G401 (cell line): ENCODE data around the gene TAF6L. TPM values are rescaled to one million over a fixed set of nuclear protein-coding genes. Genes with fewer than 3 reads are reported as not detected.
"Not testable (repeated sequence)": the region's sequence is repeated elsewhere in the genome, so short reads cannot be mapped to it uniquely, and the experiment has no call there.

Source experiments
- DNase-seq: peaks from one replicate; pipeline ENCODE4 v3.0.0-alpha.2; 2015; ENCODE audit warnings: low spot score
- in situ Hi-C: cut with HindIII; loops from 2 replicates; pipeline ENCODE4 v1.10.0; 2016; ENCODE audit warnings: low sequenced_read_pairs, mixed read lengths
- total RNA-seq: library from RNA; depleted of rRNA; stranded (reverse); fragments of >200 nt; shearing (Covaris generic); gene quantifications from 2 replicates; pipeline ENCODE4 v1.2.3, GENCODE V29; 2014; rRNA removed

Gene TAF6L
- total RNA-seq: 38.3 and 55.0 TPM in 2 replicates

- in situ Hi-C loops: no loop called here
Measured at GRCh38 chr11:62771144-62772021, at the start of gene TAF6L. Gene TAF6L, plus strand, starts transcription at chr11:62771396. Its CDS starts 4,388 bp downstream, at chr11:62775784.

GRCh38 chr11:62721994-62722393, 49.2 kb upstream of the TAF6L start:
- DNase-seq: no peak
- in situ Hi-C loops: no loop called here

More at GRCh38 chr11:62771144-62772021, at the start of gene TAF6L:
- peak; percentile 99 for DNase-seq

- DNase-seq: peak; percentile 77
- in situ Hi-C loops: no loop called here
Measured at GRCh38 chr11:62724171-62724570, 47.0 kb upstream of the TAF6L start.

- in situ Hi-C loops: no loop called here
- no peak for DNase-seq
Measured at GRCh38 chr11:62725646-62726045, 45.5 kb upstream of the TAF6L start.

- no peak for DNase-seq
- in situ Hi-C loops: no loop called here
Measured at GRCh38 chr11:62726156-62726914, 44.9 kb upstream of the TAF6L start.

- in situ Hi-C loops: no loop called here
- peak; percentile 32 for DNase-seq
Measured at GRCh38 chr11:62726915-62727164, 44.4 kb upstream of the TAF6L start.

- DNase-seq: peak; percentile 98
- in situ Hi-C loops: no loop called here
Measured at GRCh38 chr11:62727165-62727871, 43.9 kb upstream of the TAF6L start, which contains the start of gene HNRNPUL2. Gene HNRNPUL2, minus strand, starts transcription at chr11:62727457. Its CDS starts 301 bp downstream, at chr11:62727156.

- in situ Hi-C loops: no loop called here
- DNase-seq: peak; percentile 97
Measured at GRCh38 chr11:62727872-62728170, 43.4 kb upstream of the TAF6L start.

- peak; percentile 94 for DNase-seq
- in situ Hi-C loops: no loop called here
Measured at GRCh38 chr11:62728171-62728988, 42.8 kb upstream of the TAF6L start, which contains the start of gene TTC9C. Gene TTC9C, plus strand, starts transcription at chr11:62728486. Its CDS starts 363 bp downstream, at chr11:62728849.

GRCh38 chr11:62730076-62730475, 41.1 kb upstream of the TAF6L start:
- in situ Hi-C loops, DNase-seq: not testable (repeated sequence)

- in situ Hi-C loops: no loop called here
- DNase-seq: peak; percentile 58
Measured at GRCh38 chr11:62732830-62733229, 38.4 kb upstream of the TAF6L start.

- peak; percentile 72 for DNase-seq
- in situ Hi-C loops: no loop called here
Measured at GRCh38 chr11:62737196-62737595, 34.0 kb upstream of the TAF6L start.

- in situ Hi-C loops: no loop called here
- DNase-seq: no peak
Measured at GRCh38 chr11:62747475-62748160, 23.6 kb upstream of the TAF6L start.

- DNase-seq, in situ Hi-C loops: not testable (repeated sequence)
Measured at GRCh38 chr11:62749931-62750330, 21.3 kb upstream of the TAF6L start.

GRCh38 chr11:62752177-62752785, 18.9 kb upstream of the TAF6L start:
- in situ Hi-C loops: no loop called here

GRCh38 chr11:62752994-62753735, 18.0 kb upstream of the TAF6L start:
- DNase-seq: no peak
- in situ Hi-C loops: no loop called here

More at GRCh38 chr11:62752177-62752785, 18.9 kb upstream of the TAF6L start:
- no peak for DNase-seq
